Stimulated activated CD8-positive, alpha-beta memory T cell treated with anti-CD3 and anti-CD28 coated beads, Interleukin-12 subunit alpha, Interleukin-12 subunit beta, amount 100 ng/mL, for 1 hour (primary cell): ENCODE measurements around the gene PPP3CB.

Experiments used
- DNase-seq: peaks from one replicate; pipeline ENCODE4 v3.0.0-alpha.2; 2020; ENCODE audit warnings: low read depth

PPP3CB gene

DNA sequence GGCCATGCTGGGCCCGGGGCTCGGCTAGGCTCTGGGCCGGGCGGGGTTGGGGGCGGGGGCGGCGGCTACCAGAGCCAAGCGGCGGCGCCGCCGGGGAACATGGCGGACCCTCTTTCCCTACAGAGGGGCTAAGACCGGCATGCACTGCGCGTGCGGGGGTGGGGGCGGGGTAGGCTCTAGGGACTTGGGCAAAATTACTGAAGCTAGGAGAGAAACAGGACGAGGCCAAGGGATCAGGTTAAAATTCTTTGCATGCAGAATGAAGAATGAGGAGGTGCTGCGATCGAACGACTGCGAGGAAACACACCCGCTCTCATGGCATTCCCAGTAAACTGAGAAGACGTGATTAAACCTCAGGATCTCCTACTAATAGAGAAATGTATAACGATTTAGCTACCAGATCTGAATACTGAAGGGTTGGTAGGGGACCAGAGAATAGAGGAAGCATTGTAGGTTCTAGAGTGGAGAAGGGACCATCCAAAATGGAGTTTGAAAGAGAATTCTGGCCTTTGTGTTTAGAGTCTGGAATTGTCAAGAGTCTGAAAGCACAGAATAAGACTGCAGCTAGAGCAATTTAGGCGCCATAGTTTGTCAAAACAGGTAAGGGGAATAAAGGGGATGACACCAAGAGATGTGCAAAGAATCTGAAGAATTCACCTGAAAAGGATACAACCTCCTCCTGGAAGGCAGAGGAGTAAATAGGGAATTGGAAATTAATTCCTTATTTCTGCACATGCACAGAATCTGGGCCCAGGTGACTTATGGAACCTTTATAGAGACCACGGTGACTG lies at the start of gene PPP3CB:
PPP3CB (minus strand) TSS at position 141 of the 791 bp plus-strand sequence; CDS start at position 6, 135 bp downstream.
- DNase-seq = peak; percentile 81

DNA sequence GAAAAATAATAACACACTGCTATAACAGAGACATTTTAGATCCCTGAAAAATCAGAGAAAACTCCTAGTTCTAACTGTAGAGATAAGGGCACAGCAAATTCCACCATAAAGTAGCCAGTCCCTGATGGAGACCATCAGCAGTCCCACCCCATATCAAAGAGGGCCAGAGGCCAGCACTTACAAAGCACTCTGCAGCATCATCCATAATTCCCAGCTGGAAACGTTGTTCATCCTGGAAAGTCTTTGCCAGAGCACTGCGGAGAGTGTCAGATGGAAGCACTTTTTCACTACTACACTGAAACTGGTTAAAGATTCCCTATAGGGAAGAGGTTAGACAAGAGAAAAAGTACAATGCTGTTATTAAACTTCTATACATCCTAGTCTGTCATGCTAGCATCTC lies 49.5 kb upstream of the PPP3CB start:
- DNase-seq = no peak

DNA sequence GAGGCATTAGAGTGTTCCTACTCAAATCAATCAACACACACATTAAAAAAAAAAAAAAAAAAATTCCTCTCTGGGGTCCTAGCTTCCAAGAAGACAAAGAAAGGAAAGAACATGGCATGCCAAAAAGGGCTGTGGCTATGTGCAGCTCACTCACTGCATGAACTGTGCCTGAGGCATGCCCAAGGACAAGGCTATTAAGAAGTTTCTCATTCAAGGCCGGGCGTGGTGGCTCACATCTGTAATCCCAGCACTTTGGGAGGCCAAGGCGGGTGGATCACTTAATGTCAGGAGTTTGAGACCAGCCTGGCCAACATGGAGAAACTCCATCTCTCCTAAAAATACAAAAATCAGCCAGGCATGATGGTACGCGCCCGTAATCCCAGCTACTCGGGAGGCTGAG lies 41.9 kb upstream of the PPP3CB start:
- DNase-seq = no peak

DNA sequence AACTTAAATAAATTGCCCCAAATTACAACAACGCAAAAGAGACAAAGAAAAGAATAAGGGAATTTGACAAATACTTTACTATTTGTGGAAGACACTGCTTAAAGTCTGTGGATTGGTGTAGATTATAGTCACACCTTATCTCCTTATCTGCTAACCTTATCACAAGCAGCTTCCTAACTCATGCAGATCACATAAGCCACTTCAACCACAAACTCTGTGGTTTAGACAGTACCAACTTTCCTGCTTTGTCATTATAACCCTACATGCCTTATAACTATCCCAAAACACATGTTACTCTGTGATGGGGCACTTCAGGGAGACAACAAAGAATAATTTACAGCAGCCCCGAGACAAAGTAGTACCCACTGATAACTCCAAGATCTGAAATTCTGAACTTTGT lies 41.5 kb upstream of the PPP3CB start:
- no peak for DNase-seq

DNA sequence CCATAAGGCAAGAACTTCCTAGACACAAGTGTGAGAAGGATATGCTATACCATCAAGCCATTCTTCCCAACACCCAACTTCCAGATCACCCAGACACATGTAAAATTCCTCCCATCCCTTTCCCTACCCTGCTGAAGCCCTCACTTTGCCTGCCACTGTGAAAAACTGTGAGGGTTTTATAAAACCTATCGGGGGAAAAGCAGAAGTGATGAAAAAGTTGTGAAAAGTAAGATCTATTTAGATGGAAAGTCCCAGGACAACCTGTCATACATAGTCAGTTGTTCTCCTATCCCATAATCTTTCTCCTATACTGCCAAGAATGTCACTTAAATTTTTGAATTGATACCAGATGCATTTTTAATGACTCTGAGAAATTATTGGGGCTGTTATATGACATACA lies 39.0 kb upstream of the PPP3CB start:
- DNase-seq = no peak

DNA sequence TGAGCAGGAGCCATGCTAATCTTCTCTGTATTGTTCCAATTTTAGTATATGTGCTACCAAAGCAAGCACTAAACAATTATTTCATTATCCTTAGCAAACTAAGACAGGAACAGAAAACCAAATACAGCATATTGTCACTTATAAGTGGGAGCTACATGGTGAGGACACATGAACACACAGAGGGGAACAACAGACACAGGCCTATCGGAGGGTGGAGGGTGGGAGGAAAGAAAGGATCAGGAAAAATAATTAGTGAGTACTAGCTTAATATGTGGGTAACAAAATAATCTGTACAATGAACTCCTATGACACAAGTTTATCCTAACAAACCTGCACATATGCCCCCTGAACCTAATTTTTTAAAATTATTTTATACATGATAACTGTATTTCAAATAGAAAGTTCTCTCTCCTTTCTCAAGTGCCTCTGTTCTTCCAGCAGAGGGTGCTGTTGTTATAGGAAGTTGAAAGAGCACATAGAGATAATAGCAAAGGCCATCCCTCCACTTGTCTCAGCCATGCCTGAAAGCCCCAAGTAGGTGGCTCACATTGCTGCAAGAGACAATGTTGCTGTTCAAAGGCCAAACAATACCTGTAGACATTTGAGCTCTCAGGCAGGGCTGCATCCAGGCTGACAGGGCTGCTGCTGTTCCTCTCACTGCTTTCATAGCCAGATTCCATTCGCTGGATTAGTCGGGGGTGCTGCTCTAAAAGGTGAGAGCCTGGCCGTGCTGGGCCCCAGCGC lies 33.4 kb upstream of the PPP3CB start:
- peak; percentile 21 for DNase-seq

DNA sequence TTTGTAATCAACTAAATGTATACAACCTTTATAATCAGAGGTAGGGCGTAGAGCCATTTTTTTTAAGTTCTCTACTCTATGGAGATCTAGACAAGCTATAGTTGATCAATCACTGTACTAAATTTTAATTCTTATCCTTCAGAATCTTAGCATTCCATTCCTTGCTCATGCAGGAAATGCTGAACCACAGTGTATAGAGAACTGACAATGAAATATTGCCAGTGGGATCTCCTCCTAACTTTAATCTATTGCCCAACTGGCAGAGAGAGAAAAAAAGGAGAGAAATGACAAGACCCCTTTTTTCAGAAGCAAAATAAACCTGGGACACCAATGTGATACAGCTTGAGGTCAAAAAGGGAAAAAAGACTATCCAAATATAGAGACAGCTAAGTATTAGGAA lies 26.4 kb upstream of the PPP3CB start:
- DNase-seq = no peak

DNA sequence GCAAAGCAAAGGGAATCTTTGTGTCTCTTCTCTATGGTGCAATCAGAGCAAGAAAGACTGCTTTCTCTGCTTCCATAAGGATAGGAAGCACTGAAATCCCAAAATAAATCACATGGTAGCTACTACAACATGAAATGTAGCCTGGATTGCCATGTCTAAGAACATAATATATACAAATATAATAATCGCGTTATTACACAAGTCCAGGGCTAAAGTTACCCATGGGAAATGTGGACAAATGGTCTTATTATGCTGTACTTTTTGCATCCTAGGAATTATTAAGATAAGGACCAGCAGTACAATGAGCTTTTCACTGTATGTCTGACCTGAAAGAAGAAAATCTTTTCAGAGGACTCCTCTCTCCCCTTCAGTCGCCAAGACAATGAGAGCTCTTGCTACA lies 23.5 kb upstream of the PPP3CB start:
- no peak for DNase-seq

DNA sequence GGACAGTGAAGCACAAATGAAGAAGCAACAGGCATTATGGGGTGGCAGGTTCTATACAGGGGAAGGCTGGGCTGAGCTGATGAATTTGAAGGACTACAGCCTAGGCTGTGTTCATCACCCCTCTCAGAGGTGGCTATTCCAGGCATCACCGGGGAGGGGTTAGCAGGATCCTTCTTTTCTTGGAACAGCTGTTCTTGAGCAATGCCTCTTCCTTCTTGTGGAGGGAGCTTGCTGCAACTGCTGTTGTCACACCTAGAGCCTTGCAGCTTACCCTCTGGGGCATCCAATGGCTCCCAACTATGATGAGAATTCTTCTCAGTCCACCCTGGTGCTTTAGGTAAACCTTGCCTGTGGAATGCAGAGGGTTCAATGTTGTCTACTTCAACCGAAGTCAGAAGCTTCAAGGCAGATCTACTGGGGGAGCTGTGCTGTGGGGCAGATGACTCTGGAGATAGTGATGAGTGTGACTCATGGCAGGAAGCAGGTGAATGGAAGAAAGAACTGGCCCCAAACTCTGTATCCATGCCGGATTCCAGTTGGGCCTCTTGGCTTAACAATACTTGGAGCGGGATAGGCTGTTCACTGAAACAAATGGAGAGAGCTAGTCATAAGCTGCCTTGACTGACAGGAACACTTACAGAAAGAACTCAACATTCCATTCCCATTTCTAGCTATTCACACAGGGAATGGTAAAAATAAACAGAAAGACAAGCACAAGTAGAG lies 21.5 kb upstream of the PPP3CB start:
- no peak for DNase-seq

DNA sequence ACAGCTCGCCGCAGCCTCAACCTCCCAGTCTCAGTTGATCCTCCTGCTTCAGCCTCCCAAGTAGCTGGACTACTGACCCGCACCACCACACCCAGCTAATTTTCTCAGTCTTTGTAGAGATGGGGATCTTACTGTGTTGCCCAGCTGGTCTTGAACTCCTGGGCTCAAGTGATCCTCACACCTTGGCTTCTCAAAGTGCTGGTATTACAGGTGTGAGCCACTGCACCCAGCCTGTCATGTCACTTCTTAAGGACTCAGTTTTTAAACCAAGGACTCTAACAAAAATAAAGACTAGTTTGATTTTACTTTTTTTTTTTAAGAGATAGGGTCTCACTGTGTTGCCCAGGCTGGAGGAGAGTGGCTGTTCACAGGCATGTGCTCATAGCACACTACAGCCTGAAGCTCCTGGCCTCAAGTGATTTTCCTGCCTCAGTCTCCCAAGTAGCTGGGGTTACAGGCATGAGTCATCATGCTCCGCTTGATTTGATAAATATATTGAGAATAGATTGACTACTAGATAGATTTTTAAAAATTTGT lies 16.5 kb upstream of the PPP3CB start:
- DNase-seq = no peak

DNA sequence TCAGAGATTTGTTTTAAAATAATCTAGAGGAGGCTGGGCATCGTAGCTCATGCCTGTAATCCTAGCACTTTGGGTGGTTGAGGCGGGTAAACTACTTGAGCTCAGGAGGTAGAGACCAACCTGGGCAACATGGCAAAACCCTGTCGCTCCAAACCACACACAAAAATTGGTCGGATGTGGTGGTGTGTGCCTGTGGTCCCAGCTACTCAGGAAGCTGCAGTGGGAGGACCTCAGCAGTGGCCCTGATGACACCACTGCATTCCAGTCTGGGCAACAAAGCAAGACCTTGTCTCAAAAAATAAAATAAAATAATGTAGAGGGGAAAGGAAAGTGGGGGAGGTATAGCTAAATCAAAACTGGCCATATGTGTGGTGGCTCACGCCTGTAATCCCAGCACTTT lies 13.9 kb upstream of the PPP3CB start:
- no peak for DNase-seq

DNA sequence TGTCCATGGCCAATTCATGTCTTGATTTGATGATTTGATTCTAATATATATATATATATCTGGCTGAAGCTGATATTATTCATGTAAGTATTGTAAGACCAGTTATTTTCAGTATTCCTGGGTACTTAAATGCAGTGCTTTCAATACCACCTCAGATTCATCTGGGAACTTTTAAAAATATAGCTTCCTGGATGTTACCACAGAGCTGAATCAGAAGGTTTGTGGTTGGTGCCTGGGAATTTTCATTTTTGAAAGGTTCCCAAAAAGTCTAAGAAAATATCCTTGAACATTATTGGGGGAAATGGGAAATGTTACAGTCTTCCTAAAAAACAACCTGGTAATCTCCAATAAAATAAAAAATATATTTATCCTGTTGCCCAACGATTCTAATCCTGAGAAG lies 10.7 kb upstream of the PPP3CB start:
- DNase-seq = no peak

DNA sequence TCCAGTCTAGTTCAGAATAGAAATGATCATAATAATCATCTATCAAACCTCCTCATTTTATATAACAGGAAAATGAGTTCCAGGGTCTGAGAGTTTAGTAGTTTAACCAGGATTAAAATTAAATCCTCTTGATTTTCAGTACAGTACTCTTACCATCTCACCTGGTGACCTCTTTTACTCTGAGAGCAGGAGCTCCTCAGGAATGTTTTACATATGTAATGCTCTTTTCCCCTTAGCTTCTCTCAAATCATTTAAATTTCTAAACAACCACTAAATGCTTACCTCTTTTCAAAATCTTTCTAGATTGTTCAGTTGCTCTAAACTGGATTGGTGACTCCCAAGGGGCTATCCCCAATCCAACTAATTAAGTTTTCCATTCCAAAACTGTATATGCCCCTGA lies 10.2 kb upstream of the PPP3CB start:
- DNase-seq = no peak

DNA sequence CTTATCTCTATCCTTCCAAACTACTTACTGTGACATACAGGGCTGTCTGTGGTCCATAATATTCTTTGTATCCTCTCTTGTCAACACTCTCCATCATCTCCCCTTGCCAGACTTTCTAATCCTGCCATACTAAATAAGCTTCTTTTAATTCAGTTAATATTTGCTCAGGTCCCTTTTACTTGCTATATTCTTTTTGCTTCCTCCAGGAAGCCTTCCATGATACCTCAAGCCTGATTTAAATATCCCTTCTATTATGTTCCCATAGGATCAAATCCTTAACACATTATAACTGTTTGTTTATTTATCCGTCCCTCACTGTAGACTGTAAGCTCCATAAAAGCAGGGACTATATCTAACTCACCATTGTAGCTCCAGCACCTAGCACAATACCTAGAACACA lies 7.2 kb upstream of the PPP3CB start:
- no peak for DNase-seq

DNA sequence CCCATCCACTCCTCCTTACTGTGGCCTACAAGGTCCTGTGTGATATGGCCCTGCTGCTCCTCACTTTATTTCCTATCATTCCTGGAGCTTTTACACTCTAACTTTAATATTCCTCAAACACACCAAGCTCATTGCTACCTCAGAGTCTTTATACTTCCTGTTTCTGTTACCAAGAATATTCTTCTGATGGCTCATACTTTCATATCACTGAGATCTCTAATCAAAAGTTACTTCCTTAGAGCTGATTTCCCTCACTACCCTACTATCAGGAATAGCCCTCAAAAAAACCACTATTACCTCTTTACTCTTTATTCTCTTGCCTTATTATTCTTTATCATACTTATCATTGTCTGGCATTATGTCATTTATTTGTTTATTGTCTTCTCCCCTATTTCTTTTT lies 5.8 kb upstream of the PPP3CB start:
- no peak for DNase-seq

DNA sequence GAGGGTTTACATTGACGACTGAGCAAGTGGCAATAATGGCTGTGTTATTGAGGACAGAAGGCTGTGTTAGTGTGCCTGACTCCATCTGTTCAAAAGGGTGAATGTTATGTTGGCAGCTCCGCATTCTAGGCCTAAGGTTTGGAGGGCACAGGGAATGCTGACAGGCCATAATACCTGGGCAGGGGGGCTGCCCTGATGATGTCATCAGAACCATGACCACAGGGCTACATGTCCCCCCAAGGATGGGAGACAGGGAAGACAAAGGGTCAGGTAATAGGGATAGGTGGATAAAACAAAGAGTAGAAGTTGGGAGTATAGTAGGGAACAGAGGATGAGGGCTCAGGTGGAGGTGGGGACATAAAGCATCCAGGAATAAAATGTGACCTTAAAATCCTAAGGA lies 1.8 kb upstream of the PPP3CB start:
- no peak for DNase-seq

DNA sequence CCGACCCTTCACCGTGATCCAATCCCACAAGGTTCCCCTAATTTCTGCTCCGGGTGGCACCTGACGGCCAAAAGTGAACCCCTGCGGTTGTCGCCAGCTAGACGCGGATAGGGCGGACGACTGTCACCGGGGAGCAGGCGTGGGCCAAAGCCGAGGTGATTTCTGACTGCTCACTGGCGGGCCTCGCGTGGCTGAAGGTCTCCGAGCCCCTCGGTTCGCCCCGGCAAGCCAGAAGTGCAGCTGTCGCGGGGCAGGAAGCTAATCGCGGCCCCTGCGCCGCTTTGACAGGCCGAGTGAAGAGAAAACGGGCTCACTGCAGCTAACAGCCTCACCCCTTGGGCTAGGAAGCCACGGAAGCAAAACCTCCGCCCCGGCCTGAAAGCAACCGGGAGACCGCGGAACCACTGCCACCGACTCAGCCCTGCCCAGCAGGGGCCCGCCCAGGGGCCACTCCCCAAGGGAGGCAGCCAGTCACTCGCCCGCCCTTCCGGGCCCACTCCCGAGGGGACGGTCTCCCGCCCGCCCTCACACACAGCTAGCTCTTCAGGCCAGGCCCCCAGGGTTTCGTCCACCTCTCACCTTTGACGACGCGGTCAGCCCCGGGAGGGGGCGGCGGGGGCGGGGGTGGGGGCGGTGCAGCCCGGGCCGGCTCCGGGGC lies 469 bp downstream of the PPP3CB start:
- DNase-seq = peak; percentile 78

DNA sequence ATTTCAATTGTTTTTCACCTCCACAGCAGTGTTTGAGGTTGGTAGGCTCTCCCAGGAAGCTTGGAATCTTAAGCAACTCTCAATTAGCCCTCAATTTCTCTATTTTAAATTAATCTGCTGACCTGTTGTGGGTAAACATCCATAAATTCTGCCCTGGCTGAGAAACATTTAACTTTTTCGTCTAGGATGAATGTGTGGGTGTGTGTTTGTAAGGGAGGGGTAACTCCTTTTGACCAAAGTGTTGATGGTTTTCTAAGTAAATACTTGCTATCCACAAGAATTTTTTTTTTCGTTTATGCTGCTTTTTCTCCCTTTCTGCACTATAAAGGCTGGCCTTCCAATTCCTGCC lies 973 bp downstream of the PPP3CB start:
- DNase-seq = no peak

DNA sequence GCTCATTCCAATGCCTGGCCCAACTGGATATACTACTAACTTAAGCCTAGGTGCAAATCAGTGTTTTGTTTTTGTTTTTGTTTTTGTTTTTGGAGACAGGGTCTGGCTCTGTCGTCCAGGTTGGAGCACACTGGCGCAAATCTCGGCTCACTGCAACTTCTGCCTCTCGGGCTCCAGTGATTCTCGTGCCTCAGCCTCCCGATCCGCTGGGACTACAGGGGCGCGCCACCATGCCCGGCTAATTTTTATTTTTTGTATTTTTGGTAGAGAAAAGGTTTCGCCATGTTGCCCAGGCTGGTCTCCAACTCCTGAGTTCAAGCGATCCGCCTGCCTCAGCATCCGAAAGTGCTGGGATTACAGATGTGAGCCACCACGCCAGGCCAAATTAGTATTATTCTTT lies 1.6 kb downstream of the PPP3CB start:
- DNase-seq = no peak

DNA sequence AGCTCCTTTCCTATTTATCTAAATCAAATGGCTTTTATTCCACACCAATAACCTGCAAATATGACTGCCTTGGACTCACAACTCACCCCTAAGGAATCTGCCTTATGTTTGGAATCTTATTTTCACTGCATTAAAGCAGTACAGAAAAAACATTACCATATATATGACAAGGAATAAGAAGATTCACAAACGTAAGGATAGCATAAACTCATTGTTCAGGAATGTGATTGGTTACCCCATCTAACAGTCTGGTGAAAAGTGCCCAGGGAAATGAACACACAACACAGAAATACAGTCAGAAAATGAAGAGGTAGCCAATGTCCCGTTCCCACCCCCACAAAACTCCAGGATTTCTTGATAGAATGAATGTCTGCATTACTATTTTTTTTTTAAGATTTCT lies 2.0 kb downstream of the PPP3CB start:
- no peak for DNase-seq

DNA sequence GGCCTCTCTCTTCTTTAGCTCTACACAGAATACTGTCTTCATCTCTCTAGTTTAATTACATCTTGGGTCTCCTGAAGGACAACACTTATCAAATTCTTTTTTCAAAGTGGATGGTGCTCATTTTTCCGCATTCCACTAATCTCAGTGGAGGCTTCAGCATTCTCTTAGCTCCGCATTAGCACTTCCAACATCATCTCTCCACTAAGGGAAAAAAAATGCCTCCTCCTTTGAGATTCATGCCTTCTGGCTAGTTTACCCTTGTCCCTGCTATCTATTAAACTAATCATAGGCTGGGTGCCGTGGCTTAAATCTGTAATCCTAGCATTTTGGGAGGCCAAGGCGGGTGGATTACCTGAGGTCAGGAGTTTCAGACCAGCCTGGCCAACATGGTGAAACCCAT lies 9.2 kb downstream of the PPP3CB start:
- no peak for DNase-seq

DNA sequence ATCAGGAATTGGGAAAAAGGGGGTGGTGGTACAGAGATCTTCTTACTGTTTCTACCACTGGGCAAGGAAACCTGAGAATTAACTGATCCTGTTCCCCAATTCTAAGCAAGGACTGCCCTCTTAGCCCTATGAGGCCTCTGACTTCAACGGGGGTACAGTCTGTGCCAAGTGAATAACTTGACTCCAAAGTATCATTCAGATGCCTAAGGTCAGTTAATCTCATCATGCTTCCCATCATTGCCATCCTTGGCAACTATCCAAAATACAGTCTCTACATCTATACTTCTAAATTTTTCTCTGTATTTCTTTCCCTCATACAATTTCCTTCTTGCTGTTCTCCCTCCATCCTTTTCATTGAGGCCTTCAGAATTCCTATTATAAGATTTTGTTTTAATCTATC lies 10.5 kb downstream of the PPP3CB start:
- no peak for DNase-seq
